Measurements from ENCODE around the gene SRSF4. TPM values are rescaled to one million over a fixed set of nuclear protein-coding genes. Genes with fewer than 3 reads are reported as not detected.
"Not testable (repeated sequence)": the region's sequence is repeated elsewhere in the genome, so short reads cannot be mapped to it uniquely, and the experiment has no call there.

SRSF4 gene
- total RNA-seq, 1 donor from 2014 or later: 38.4 TPM

GRCh38 chr1:29124366-29125236 lies 57.1 kb downstream of the SRSF4 start:
- no peak for DNase-seq

GRCh38 chr1:29123887-29124365 lies 57.8 kb downstream of the SRSF4 start, which contains the start of gene TMEM200B:
TMEM200B (minus strand) TSS chr1:29123903; CDS start chr1:29121828, 2,075 bp downstream.
- no peak for DNase-seq

GRCh38 chr1:29123053-29123886 lies 58.4 kb downstream of the SRSF4 start:
- no peak for DNase-seq

GRCh38 chr1:29122682-29123052 lies 59.0 kb downstream of the SRSF4 start:
- peak; percentile 47 for DNase-seq

- DNase-seq: no peak
These were observed 59.6 kb downstream of the SRSF4 start for GRCh38 chr1:29121936-29122681.

- DNase-seq: no peak
These were observed 60.2 kb downstream of the SRSF4 start for GRCh38 chr1:29121516-29121935.

- DNase-seq: no peak
These were observed 60.7 kb downstream of the SRSF4 start for GRCh38 chr1:29120947-29121485.

GRCh38 chr1:29120367-29120766 lies 61.3 kb downstream of the SRSF4 start:
- DNase-seq: no peak

GRCh38 chr1:29119121-29119929 lies 62.4 kb downstream of the SRSF4 start:
- no peak for DNase-seq

GRCh38 chr1:29117381-29117780 lies 64.3 kb downstream of the SRSF4 start:
- DNase-seq: no peak

- no peak for DNase-seq
These were observed 67.0 kb downstream of the SRSF4 start for GRCh38 chr1:29114654-29115053.

- DNase-seq: no peak
These were observed 68.1 kb downstream of the SRSF4 start for GRCh38 chr1:29113413-29114117.

- no peak for DNase-seq
These were observed 68.8 kb downstream of the SRSF4 start for GRCh38 chr1:29112705-29113412.

- not testable (repeated sequence) for DNase-seq
These were observed 73.7 kb downstream of the SRSF4 start for GRCh38 chr1:29108041-29108440.

GRCh38 chr1:29105822-29106221 lies 75.9 kb downstream of the SRSF4 start:
- no peak for DNase-seq

GRCh38 chr1:29100487-29100886 lies 81.2 kb downstream of the SRSF4 start:
- no peak for DNase-seq

GRCh38 chr1:29099286-29099685 lies 82.4 kb downstream of the SRSF4 start:
- no peak for DNase-seq
